Dermis lymphatic vessel endothelial cell (primary cell): ENCODE data around the gene CCDC144A. TPM values are rescaled to one million over a fixed set of nuclear protein-coding genes. Genes with fewer than 3 reads are reported as not detected.

Source experiments
- total RNA-seq: library from RNA; depleted of rRNA; stranded (reverse); fragments of >200 nt; gene quantifications from 2 replicates; pipeline ENCODE4 v1.2.1, GENCODE V29; 2014

CCDC144A gene
- total RNA-seq, result 1.1 and 1.4 TPM in 2 replicates

GRCh38 chr17:16689731-16690281 is at the start of gene CCDC144A:
Gene CCDC144A (plus strand): TSS chr17:16690241. CDS start chr17:16690401, 160 bp downstream.

GRCh38 chr17:16653367-16654041 is 36.5 kb upstream of the CCDC144A start, which contains the start of gene ZNF624:
Gene ZNF624 (minus strand): TSS chr17:16653850.

Other genes starting within 250 kb of the CCDC144A start
- 0.77 and 2.0 TPM in 2 replicates for gene LRRC75A, start 198.0 kb upstream of the CCDC144A start, total RNA-seq
- gene ZNF287, start 121.0 kb upstream of the CCDC144A start, total RNA-seq, result 1.3 and 2.8 TPM in 2 replicates
- gene ZNF624, start 36.4 kb upstream of the CCDC144A start, total RNA-seq, result 6.9 and 7.2 TPM in 2 replicates